K562 (cell line): Measurements from ENCODE around the gene DCUN1D2. TPM values are rescaled to one million over a fixed set of nuclear protein-coding genes. Genes with fewer than 3 reads are reported as not detected.

Experiments used
- ATAC-seq: fragments of 200-7000 bp; cut with Tn5 transposase; 3 replicates; pipeline ENCODE4 v1.9.1; 2020; ENCODE audit warnings: moderate library complexity
- BruUV-seq: library from RNA; stranded (reverse); fragments of 400-500 nt; replicated peaks from 2 replicates; lab custom pipeline; 2021; lab: Mats Ljungman, UMichigan
- CTCF ChIA-PET: fragments of 300-600 bp; formaldehyde crosslinking; extraction: SDS; loops from one replicate; lab custom pipeline; 2021; ENCODE audit warnings: low intra/inter-chr PET ratio; lab: Yijun Ruan, JAX
- POLR2A ChIA-PET: fragments of 300-600, 350-650 bp; sonication (Branson Sonifier 250); formaldehyde crosslinking; extraction: SDS; loops from one replicate; lab custom pipeline; 2021; ENCODE audit warnings: antibody characterized with exemption, inconsistent platforms; lab: Yijun Ruan, JAX
- DNase-seq, 4 experiments: peaks; one replicate each; pipeline versions ENCODE4 v3.0.0 to v3.0.0-alpha.2; 2011 to 2018; ENCODE audit warnings: low spot score in 3 of 4, mixed read lengths in 3 of 4; ENCODE audit errors: extremely low read depth in 1 of 4
- FAIRE-seq: peaks from 2 replicates; lab custom pipeline; 2011; peaks lifted over from hg19 to GRCh38; lab: Jason Lieb, UNC
- H2AFZ ChIP-seq: 2 replicates; pipeline ENCODE4 v1.6.0; 2011; ENCODE audit warnings: low read depth, low read length, control low read depth, inconsistent platforms
- H3K27ac ChIP-seq: fragments of 200-600 bp; 3 replicates; pipeline ENCODE4 v1.8.0; 2011; ENCODE audit warnings: low read depth, mild to moderate bottlenecking, control low read depth, inconsistent platforms, low read length, moderate library complexity, mixed read lengths; ENCODE audit errors: extremely low read depth
- H3K27me3 ChIP-seq, 2 experiments: fragments of 300-600 bp in 1 of 2; 2 replicates in 1 of 2; 3 replicates in 1 of 2; pipeline versions ENCODE4 v1.6.0 to v1.8.0; 2011; ENCODE audit warnings: inconsistent platforms in 2 of 2, low read length in 2 of 2, mild to moderate bottlenecking in 1 of 2, mixed read lengths in 1 of 2, moderate library complexity in 1 of 2; ENCODE audit not compliant: control insufficient read depth in 2 of 2, insufficient read depth in 2 of 2
- H3K36me3 ChIP-seq: fragments of 300-600 bp; 3 replicates; pipeline ENCODE4 v1.8.0; 2011; ENCODE audit warnings: mild to moderate bottlenecking, low read length, inconsistent platforms; ENCODE audit not compliant: control insufficient read depth, insufficient read depth
- H3K4me1 ChIP-seq, 2 experiments: fragments of 200-600 bp in 1 of 2; replicated peaks in 1 of 2; 2 replicates in 1 of 2; 3 replicates in 1 of 2; pipeline versions ENCODE4 v1.5.1 to v1.8.0; 2011; ENCODE audit warnings: inconsistent platforms in 2 of 2, low read length in 2 of 2, mild to moderate bottlenecking in 1 of 2, mixed read lengths in 1 of 2, moderate library complexity in 1 of 2; ENCODE audit not compliant: control insufficient read depth in 2 of 2, insufficient read depth in 2 of 2
- H3K4me2 ChIP-seq: 2 replicates; pipeline ENCODE4 v1.6.1; 2011; ENCODE audit warnings: low read length, control low read depth, inconsistent platforms, mixed read lengths; ENCODE audit not compliant: insufficient read depth
- H3K4me3 ChIP-seq: fragments of 200-600 bp; sonication (generic), shearing (Covaris generic); 2 replicates; pipeline ENCODE4 v1.5.1; 2016; ENCODE audit warnings: control low read depth, inconsistent platforms
- H3K79me2 ChIP-seq: fragments of 200-600 bp; 3 replicates; pipeline ENCODE4 v1.8.0; 2011; ENCODE audit warnings: low read length, inconsistent platforms; ENCODE audit not compliant: control insufficient read depth, insufficient read depth
- H3K9ac ChIP-seq, 2 experiments: 2 replicates each; pipeline versions ENCODE4 v1.6.0 to v1.6.1; 2011; ENCODE audit warnings: low read depth in 2 of 2, low read length in 2 of 2, control low read depth in 1 of 2, inconsistent platforms in 1 of 2, mild to moderate bottlenecking in 1 of 2, mixed read lengths in 1 of 2; ENCODE audit not compliant: insufficient read depth in 1 of 2
- H3K9me1 ChIP-seq: one replicate; pipeline ENCODE4 v1.6.0; 2011; ENCODE audit warnings: inconsistent platforms, mild to moderate bottlenecking, low read length, moderate library complexity; ENCODE audit not compliant: control insufficient read depth, insufficient read depth
- H3K9me3 ChIP-seq: replicated peaks from 2 replicates; pipeline ENCODE4 v1.5.1; 2011; ENCODE audit warnings: low read depth, low read length, inconsistent platforms; ENCODE audit not compliant: control insufficient read depth, insufficient read depth
- H4K20me1 ChIP-seq: replicated peaks from 2 replicates; pipeline ENCODE4 v1.6.1; 2011; ENCODE audit warnings: low read length, inconsistent platforms, mixed read lengths; ENCODE audit not compliant: control insufficient read depth, insufficient read depth
- CREB3L1 ChIP-seq: fragments of 450-650 bp; IDR thresholded peaks from 2 replicates; pipeline ENCODE4 v1.6.1; 2014; ENCODE audit warnings: low read depth, mild to moderate bottlenecking, moderate library complexity, borderline replicate concordance
- GABPB1 ChIP-seq: sonication (generic); formaldehyde crosslinking; IDR thresholded peaks from 2 replicates; pipeline ENCODE4 v1.8.0; 2022; ENCODE audit warnings: mild to moderate bottlenecking, missing genetic modification reagents
- MEIS2 ChIP-seq: fragments of 450-650 bp; IDR thresholded peaks from 2 replicates; pipeline ENCODE4 v1.6.1; 2014; ENCODE audit warnings: mild to moderate bottlenecking; ENCODE audit not compliant: partially characterized antibody
- ZNF512 ChIP-seq: IDR thresholded peaks from 2 replicates; pipeline ENCODE4 v1.6.1; 2016; ENCODE audit warnings: missing genetic modification characterization, missing compliant biosample characterization
- WGBS: fragments of 100-300 bp; shearing (Covaris generic); methylation state at CpG from one replicate; pipeline ENCODE4 v1.1.6; 2016; ENCODE audit warnings: low coverage, mixed read lengths; ENCODE audit not compliant: insufficient coverage; ENCODE audit errors: missing lambda C conversion rate; 5-methylcytosine and 5-hydroxymethylcytosine counted together
- in situ Hi-C: fragments of 300-500 bp; cut with MboI; formaldehyde crosslinking; loops from 4 replicates; pipeline ENCODE4 v1.15.0; 2018; ENCODE audit warnings: inconsistent platforms, mixed read lengths
- intact Hi-C: fragments of 100-400 bp; cut with micrococcal nuclease; formaldehyde crosslinking; loops from 2 replicates; pipeline ENCODE4 v1.14.2; 2022
- polyA plus RNA-seq, 8 experiments: library from polyadenylated mRNA; depleted of rRNA in 4 of 8; stranded (reverse) in 5 of 8; unstranded in 3 of 8; fragments of >200 nt; fragmentation: Nextera tagmentation in 2 of 8; fragmentation: Illumina TruSeq in 1 of 8; extraction: Ambion mirVana in 2 of 8; extraction: Trizol in 1 of 8; gene quantifications; 2 replicates each; pipeline versions ENCODE4 v1.2.1 to v1.2.3, GENCODE V29; 2011 to 2014; ENCODE audit warnings: inconsistent platforms in 1 of 8, missing spikeins in 1 of 8
- total RNA-seq, 7 experiments: library from RNA; depleted of rRNA in 6 of 7; stranded (reverse); fragments of >200 nt in 6 of 7; fragmentation: Illumina TruSeq in 2 of 7; extraction: Trizol in 2 of 7; gene quantifications; 2 replicates each; pipeline versions ENCODE4 v1.2.1 to v1.2.3, GENCODE V29; 2011 to 2021; ENCODE audit warnings: low replicate concordance in 1 of 7

The DCUN1D2 gene
- total and polyA plus RNA-seq, 9 of the 15 experiments (the other 6 are each of a cell fraction or from before 2014, with no cell fraction given): 2.1 to 16.8 (median 11.1) TPM

- intact Hi-C loops: loop anchor here (5.0 kb wide), 1 partner anchor 504 kb away; no protein-coding TSS in a partner anchor
- FAIRE-seq: no peak
- no peaks in the 10 kb centered on the region for H3K9me1 ChIP-seq
- no peak for DNase-seq
- ChIA-PET CTCF (no interaction called here), POLR2A (no interaction called here)
- peaks cover 6% of the 10 kb centered on the region; the same call in 2 of the 3 replicates for H3K79me2 ChIP-seq
- in situ Hi-C loops: no loop called here
- no peaks in the 10 kb centered on the region for H4K20me1 ChIP-seq
- H3K36me3 ChIP-seq: no peaks in the 10 kb centered on the region
- H2AFZ ChIP-seq: no peak overlapping the region
- 0 out of 5 replicates have a peak, but pooled peaks cover 0 to 7% of the 10 kb centered on the region in 2 experiments for H3K27me3 ChIP-seq
- WGBS: 84% methylated on average over 9 of the region's 9 CpGs
- no TSS peak for BruUV-seq
- H3K4me1 ChIP-seq: peaks cover 0 to 14% of the 10 kb centered on the region in 2 experiments; a peak in 3 of 5 replicates
- H3K9ac ChIP-seq: no peak overlapping the region
- TF ChIP-seq GABPB1 (CRISPR knock-in tag) (no peak), CREB3L1 (no peak), MEIS2 (no peak), ZNF512 (tag) (no peak)
- TF ChIP-seq, all 486 proteins: peak for 0
- H3K4me3 ChIP-seq: no peak overlapping the region
- H3K27ac ChIP-seq: no peak overlapping the region
- H3K4me2 ChIP-seq: no peak overlapping the region
- H3K9me3 ChIP-seq: no peaks in the 10 kb centered on the region
- ATAC-seq: no peak
Measured at GRCh38 chr13:113446488-113446854, 44.0 kb downstream of the DCUN1D2 start.
